Measurements from ENCODE around the gene CCNH.

The CCNH gene

DNA sequence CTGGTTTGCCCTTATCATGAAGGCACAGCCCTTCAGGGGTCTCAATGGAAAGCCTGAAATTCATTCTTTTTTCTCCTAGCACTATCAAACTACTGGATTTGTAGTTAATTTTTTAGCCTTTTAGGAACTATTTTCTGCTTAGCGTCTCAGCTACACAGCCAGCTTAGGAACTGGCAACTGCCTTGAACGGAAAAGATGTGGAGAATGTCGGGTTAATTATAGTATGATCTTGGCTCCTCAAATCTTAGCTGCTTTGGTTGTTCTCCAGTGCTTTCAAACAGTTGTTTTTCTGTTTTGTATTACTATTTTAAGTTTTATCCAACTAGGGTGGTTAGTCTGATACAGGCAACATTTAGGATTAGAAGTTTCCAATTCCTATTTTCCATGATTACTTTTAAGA is 44.1 kb downstream of the CCNH start:
- TF ChIP-seq, protein P1, sequence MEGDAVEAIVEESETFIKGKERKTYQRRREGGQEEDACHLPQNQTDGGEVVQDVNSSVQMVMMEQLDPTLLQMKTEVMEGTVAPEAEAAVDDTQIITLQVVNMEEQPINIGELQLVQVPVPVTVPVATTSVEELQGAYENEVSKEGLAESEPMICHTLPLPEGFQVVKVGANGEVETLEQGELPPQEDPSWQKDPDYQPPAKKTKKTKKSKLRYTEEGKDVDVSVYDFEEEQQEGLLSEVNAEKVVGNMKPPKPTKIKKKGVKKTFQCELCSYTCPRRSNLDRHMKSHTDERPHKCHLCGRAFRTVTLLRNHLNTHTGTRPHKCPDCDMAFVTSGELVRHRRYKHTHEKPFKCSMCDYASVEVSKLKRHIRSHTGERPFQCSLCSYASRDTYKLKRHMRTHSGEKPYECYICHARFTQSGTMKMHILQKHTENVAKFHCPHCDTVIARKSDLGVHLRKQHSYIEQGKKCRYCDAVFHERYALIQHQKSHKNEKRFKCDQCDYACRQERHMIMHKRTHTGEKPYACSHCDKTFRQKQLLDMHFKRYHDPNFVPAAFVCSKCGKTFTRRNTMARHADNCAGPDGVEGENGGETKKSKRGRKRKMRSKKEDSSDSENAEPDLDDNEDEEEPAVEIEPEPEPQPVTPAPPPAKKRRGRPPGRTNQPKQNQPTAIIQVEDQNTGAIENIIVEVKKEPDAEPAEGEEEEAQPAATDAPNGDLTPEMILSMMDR (IDR thresholded peaks at IDR 0.05; ENCODE audit: borderline replicate concordance, insufficient read depth, low read depth, low read length): no peak
- H3K4me3 ChIP-seq (ENCODE audit: low read depth, low read length): no peak overlapping the region

DNA sequence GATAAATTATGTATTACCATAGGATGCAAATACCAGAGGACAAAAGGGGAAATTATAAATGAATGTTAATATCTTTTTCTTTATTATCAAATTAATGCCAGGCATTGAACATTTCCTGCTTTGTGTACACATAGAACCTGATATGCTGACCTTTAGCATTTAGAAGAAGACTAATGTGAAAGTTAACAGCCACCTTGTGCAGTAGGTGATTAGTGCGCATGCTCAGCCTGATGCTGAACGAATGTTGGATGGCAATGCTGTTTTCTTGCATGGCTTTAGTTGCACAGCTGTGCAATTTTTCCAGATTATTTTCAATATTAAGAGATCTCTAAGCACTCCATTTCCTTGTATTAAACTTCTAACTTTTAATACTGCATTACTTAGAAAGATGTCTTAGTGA is 45.5 kb downstream of the CCNH start:
- TF ChIP-seq, protein P1 (IDR thresholded peaks at IDR 0.05; ENCODE audit: borderline replicate concordance, insufficient read depth, low read depth, low read length): no peak
- H3K4me3 ChIP-seq (ENCODE audit: low read depth, low read length): no peak overlapping the region

DNA sequence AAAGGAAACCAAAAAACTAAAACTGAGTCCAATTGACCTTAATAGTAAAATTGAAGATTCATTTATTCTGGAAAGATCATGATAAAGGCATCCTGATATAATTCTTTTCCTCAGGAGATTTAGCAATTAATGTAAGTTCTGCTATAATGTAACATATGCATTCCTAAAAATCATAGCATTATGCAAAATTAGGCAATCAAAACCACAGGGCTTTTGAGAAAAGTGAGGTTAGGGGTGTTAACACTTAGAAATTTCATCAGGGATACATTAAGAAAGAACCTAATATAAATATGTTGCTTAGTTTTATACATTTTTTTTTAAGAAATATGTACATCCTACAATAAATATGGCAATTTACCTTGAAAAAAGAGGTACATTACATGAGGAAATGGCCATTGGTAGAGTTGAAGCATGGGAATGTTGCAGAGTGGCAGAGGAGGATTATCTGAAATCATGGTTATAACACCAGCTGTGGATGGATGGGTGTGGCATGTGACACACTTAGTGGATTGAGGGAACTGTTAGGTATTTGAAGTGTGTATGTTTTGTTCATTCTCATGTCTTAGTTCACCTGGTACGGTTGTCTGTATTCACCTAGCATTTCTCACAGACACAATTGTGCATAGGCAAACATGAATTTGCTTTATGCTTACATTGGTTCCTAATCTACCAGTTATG is 51.1 kb downstream of the CCNH start:
- H3K4me3 ChIP-seq (ENCODE audit: low read depth, low read length): no peak overlapping the region
- TF ChIP-seq, protein P1 (IDR thresholded peaks at IDR 0.05; ENCODE audit: borderline replicate concordance, insufficient read depth, low read depth, low read length): no peak

DNA sequence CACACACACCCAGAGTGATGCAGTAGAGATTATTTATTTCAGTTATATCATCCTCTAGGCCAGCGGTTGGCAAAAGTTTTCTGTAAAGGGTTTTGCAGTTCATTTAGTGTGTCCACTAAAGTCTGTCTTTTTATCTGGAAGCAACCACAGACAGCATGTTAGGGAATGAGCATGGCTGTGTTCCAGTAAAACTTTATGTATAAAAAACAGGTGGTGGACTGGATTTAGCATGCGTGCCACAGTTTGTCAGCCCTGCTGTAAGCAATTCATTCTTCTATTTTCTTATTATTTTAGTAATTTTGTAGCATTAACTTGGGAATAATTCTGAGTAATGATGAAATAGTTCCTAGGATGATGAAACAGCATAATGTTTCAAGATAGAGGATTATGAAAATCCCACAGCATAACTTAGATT is 51.7 kb downstream of the CCNH start:
- H3K4me3 ChIP-seq (ENCODE audit: low read depth, low read length): no peak overlapping the region
- TF ChIP-seq, protein P1 (IDR thresholded peaks at IDR 0.05; ENCODE audit: borderline replicate concordance, insufficient read depth, low read depth, low read length): no peak

DNA sequence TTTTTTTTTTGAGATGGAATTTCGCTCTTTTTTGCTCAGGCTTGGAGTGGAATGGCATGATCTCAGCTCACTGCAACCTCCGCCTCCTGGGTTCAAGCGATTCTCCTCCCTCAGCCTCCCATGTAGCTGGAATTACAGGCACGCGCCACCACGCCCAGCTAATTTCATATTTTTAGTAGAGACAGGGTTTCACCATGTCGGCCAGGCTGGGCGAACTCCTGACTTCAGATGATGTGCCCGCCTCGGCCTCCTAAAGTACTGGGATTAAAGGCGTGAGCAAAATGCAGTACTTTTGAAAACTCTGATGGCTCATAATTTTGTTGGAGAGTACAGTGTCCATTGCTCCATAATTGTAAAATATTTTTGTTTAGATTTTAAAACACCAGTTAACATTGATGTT is 52.6 kb downstream of the CCNH start:
- no peak overlapping the region for H3K4me3 ChIP-seq (ENCODE audit: low read depth, low read length)
- TF ChIP-seq, protein P1 (IDR thresholded peaks at IDR 0.05; ENCODE audit: borderline replicate concordance, insufficient read depth, low read depth, low read length): no peak

DNA sequence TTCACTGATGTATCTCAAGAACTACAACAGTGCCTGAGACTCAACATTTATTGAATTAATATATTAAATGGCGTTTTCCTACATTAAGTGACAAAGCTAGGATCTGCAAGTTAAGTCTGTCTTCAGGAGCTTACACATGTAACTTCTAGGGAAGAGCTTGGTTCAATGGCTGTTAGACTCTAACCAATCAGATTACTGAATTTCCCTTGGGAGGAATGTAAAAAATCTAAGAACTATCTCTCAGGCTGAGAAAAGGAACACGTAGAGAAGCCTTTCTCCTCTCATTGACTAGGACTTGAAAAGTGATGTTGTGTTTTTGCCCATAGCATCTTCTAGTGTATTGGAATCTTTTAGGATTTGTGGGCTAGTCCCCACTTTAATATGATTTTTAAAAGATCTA is 53.6 kb downstream of the CCNH start:
- TF ChIP-seq, protein P1 (IDR thresholded peaks at IDR 0.05; ENCODE audit: borderline replicate concordance, insufficient read depth, low read depth, low read length): no peak
- no peak overlapping the region for H3K4me3 ChIP-seq (ENCODE audit: low read depth, low read length)

DNA sequence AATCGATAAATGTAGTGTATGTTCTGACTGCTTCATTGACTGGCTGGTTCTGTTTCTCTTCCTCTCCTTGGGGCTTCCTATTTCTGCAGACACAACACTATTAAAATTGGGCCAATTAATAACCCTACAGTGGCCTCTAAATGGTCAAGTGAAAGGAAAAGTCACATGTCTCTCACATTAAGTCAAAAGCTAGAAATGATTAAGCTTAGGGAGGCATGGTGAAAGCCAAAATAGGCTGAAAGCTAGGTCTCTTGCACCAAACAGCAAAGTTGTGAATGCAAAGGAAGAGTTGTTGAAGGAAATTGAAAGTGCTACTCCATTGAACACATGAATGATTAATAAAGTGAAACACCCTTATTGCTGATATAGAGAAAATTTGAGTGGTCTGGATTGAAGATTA is 58.2 kb downstream of the CCNH start:
- TF ChIP-seq, protein P1 (IDR thresholded peaks at IDR 0.05; ENCODE audit: borderline replicate concordance, insufficient read depth, low read depth, low read length): no peak
- H3K4me3 ChIP-seq (ENCODE audit: low read depth, low read length): no peak overlapping the region

Measured in GM12875 (cell line).